ENCODE measurements around the gene AFAP1.

Gene AFAP1

DNA sequence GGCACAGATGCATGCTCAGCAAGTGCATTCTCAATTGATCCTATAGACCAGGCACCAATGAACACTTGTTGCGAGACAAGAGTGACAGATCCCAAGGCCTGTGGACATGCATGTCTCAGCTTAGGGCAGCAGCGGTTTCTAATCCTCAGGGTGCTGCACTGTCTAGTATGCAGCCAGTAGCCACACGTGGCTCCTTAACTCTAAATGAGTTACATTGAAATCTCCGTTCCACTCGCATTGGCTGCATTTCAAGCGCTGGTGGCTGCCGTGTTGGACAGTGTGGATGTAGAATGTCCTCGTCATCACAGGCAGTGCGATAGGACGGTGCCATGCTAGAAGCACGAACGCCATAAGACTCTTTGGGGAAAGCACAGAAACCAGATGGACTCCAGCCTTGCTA, 24.0 kb upstream of the AFAP1 start:
- Histone ChIP-seq H3K4me3 (no peak overlapping the region), H3K27ac (no peak overlapping the region)

GRCh38 chr4:7962609-7963508, 23.2 kb upstream of the AFAP1 start:
- Histone ChIP-seq H3K4me3 (no peak overlapping the region), H3K27ac (no peak overlapping the region)
- DNase-seq (ENCODE audit: low spot score): no peak
- no peak for TF ChIP-seq CTCF (IDR thresholded peaks at IDR 0.05)

More for the DNA sequence above, 24.0 kb upstream of the AFAP1 start:
- DNase-seq (ENCODE audit: low spot score): no peak
- no peak for TF ChIP-seq CTCF (IDR thresholded peaks at IDR 0.05)

DNA sequence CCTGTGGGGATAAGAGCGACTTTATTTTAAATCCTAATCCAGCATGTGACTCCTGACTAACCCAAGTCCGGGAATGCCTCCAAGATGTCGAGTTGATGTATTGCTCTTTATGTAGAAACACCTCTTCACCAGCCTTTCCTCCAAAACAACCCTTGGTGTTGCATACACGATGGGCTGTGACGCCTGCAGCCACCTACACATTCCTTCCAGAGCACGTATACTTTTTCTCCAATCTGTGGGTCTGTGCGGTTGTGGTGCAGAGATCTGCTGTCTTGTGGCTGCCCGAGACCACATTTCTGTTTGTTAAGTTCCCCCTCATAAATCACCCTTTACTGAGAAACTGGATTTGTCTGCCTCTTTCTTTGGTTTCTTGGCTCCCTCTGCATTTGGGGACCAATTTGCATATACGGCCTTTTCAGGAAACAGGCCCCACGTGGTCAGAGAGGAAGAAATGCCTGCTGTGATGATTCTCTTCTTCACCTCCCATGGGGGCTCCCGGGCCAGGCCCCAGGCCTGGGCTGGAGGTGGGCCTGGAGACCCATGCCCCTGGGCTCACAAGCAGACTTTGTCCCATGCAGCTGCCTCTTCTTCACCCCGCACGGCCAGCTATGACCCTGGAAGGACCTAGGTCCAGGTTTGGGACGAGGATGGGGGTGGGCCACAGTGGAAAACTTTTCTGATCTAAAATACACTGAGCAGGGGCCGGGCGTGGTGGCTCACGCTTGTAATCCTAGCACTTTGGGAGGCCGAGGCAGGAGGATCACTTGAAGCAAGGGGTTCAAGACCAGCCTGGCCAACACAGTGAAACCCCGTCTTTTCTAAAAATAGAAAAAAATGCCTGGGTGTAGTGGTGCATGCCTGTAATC, 21.4 kb upstream of the AFAP1 start:
- Histone ChIP-seq H3K27ac (peak overlapping the region in 1 of 2 donors; percentile 37), H3K4me3 (no peak overlapping the region)
- no peak for TF ChIP-seq CTCF (IDR thresholded peaks at IDR 0.05)
- DNase-seq (ENCODE audit: low spot score): no peak

DNA sequence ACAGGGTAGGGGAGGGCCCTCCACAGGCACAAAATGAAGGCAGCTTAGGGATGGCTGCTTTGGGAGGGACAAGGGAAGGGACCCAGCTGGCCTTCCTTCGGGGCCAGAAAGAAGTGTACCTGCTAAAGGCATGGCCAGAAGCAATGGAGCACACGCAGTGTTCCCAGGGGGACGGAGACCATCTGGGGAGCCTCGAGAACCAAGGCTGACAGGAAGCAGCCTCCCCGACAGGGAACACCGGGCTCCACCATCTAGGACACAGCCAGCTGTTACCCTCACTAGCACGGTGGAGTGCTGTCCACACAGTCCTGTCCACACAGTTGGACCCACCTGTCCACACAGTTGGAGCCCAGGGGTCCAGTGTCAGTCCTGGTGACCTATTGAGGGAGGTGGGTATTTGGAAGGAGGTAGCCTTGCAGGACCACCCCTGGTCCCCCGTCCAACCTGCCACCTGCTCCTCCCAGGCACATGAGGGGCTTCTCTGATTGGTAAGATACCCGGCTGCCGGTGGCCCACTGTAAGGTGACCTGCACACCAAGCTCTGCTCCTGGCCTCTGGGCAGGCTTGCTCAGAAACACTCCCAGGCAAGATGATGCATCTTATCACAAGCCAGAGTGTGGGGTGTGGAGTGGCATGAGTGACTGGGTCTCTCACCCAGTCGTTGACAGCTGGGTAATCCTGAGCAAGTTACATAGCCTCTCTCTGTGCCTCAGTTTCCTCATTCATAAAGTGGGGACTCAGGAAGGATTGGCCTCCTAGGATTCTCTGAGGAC, 20.5 kb upstream of the AFAP1 start:
- H3K4me3 ChIP-seq: no peak overlapping the region
- DNase-seq (ENCODE audit: low spot score): no peak
- H3K27ac ChIP-seq: peak overlapping the region in 1 of 2 donors; percentile 37
- no peak for TF ChIP-seq CTCF (IDR thresholded peaks at IDR 0.05)

DNA sequence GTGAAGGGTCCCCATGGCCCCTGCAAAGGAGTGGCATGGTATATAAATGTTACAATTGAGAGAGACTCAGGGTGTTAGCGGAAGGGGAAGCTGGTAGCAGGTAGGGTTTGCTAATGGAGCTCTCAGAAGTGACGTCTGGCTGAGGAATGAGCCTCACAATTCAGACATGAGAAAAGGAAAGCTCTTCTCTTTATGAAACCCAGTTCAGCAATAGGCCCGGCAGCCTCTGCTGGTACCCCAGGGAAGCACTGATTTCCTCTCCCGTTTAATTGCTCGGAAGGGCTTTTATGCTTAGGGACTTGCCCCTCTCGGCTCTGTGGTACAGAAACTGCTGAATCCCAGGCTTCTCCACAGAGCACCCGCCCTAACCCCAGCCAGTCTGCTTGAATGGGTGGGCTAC, 19.4 kb upstream of the AFAP1 start:
- Histone ChIP-seq H3K27ac (no peak overlapping the region), H3K4me3 (no peak overlapping the region)
- no peak for DNase-seq (ENCODE audit: low spot score)
- TF ChIP-seq CTCF (IDR thresholded peaks at IDR 0.05): no peak

- Histone ChIP-seq H3K4me3 (no peak overlapping the region), H3K27ac (peak overlapping the region in 1 of 2 donors; percentile 55)
- no peak for DNase-seq (ENCODE audit: low spot score)
- no peak for TF ChIP-seq CTCF (IDR thresholded peaks at IDR 0.05)
Observed at GRCh38 chr4:7956934-7957656, 17.4 kb upstream of the AFAP1 start.
